GM21447 (cell line): ENCODE measurements around the gene TMEM270.

Experiments used
- ATAC-seq: cut with Tn5 transposase; IDR thresholded peaks from one replicate; pipeline ENCODE4 v1.9.1; 2021; ENCODE audit not compliant: unreplicated experiment

TMEM270 gene

GRCh38 chr7:73885433-73885974 is 24.5 kb downstream of the TMEM270 start:
- no peak for ATAC-seq

GRCh38 chr7:73885975-73886798 is 25.2 kb downstream of the TMEM270 start:
- no peak for ATAC-seq

GRCh38 chr7:73887762-73888161 is 26.8 kb downstream of the TMEM270 start:
- no peak for ATAC-seq

- ATAC-seq = no peak
These were observed 28.0 kb downstream of the TMEM270 start for GRCh38 chr7:73888959-73889358.

GRCh38 chr7:73890555-73891147 is 29.7 kb downstream of the TMEM270 start:
- ATAC-seq = no peak

GRCh38 chr7:73891178-73891885 is 30.4 kb downstream of the TMEM270 start:
- no peak for ATAC-seq

- no peak for ATAC-seq
These were observed 31.3 kb downstream of the TMEM270 start for GRCh38 chr7:73892003-73892999.

GRCh38 chr7:73893342-73894101 is 32.6 kb downstream of the TMEM270 start:
- ATAC-seq = no peak

GRCh38 chr7:73894166-73894565 is 33.2 kb downstream of the TMEM270 start:
- no peak for ATAC-seq

- no peak for ATAC-seq
These were observed 34.0 kb downstream of the TMEM270 start for GRCh38 chr7:73894733-73895551.

- no peak for ATAC-seq
These were observed 34.7 kb downstream of the TMEM270 start for GRCh38 chr7:73895626-73896025.

- no peak for ATAC-seq
These were observed 35.5 kb downstream of the TMEM270 start for GRCh38 chr7:73896454-73896853.

- no peak for ATAC-seq
These were observed 38.8 kb downstream of the TMEM270 start for GRCh38 chr7:73899731-73900142.

- ATAC-seq = no peak
These were observed 39.3 kb downstream of the TMEM270 start for GRCh38 chr7:73900286-73900685.

- ATAC-seq = no peak
These were observed 40.4 kb downstream of the TMEM270 start for GRCh38 chr7:73901231-73901822.

- no peak for ATAC-seq
These were observed 41.1 kb downstream of the TMEM270 start for GRCh38 chr7:73901823-73902597.

GRCh38 chr7:73903321-73904218 is 42.6 kb downstream of the TMEM270 start:
- ATAC-seq = no peak
